PC-3 (cell line): ENCODE measurements around the gene RSPH6A.

ENCODE experiments used
- EZH2 ChIP-seq: fragments of 300-600 bp; sonication (generic); IDR thresholded peaks from one replicate; pipeline ENCODE4 v1.6.1; 2017; ENCODE audit warnings: antibody characterized with exemption, mild to moderate bottlenecking, low read length; ENCODE audit not compliant: unreplicated experiment
- TF ChIP-seq, protein P1 (sequence below): fragments of 300-600 bp; sonication (generic); conservative IDR thresholded peaks from 2 replicates; pipeline ENCODE4 v1.5.1; 2017; ENCODE audit warnings: antibody characterized with exemption, low read depth, mild to moderate bottlenecking, low read length

DNA sequence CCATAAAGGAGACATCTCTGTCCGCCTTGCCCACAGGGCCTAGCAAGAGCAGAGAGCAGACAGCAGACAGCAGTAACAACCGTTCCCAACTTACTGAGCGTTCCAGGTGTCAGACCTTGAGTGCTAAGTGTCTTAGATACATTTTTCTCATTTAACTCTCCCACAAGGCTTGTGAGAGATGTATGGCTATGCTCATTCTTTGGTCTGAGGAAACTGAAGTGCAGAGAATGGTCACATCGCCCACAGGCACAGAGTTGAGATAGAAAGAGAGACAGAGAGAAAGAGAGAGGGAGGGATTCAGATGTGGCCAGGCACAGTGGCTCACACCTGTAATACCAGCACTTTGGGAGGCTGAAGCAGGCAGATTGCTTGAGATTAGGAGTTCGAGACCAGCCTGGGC lies 67.6 kb downstream of the RSPH6A start:
- TF ChIP-seq, protein P1, sequence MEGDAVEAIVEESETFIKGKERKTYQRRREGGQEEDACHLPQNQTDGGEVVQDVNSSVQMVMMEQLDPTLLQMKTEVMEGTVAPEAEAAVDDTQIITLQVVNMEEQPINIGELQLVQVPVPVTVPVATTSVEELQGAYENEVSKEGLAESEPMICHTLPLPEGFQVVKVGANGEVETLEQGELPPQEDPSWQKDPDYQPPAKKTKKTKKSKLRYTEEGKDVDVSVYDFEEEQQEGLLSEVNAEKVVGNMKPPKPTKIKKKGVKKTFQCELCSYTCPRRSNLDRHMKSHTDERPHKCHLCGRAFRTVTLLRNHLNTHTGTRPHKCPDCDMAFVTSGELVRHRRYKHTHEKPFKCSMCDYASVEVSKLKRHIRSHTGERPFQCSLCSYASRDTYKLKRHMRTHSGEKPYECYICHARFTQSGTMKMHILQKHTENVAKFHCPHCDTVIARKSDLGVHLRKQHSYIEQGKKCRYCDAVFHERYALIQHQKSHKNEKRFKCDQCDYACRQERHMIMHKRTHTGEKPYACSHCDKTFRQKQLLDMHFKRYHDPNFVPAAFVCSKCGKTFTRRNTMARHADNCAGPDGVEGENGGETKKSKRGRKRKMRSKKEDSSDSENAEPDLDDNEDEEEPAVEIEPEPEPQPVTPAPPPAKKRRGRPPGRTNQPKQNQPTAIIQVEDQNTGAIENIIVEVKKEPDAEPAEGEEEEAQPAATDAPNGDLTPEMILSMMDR: no peak
- TF ChIP-seq EZH2: no peak
